Fibroblast of pulmonary artery (primary cell): ENCODE measurements around the gene CELA2A.
A peak's percentile ranks its signal among the peaks of the same experiment; 100 is the strongest.

Experiments
- DNase-seq: peaks from one replicate; pipeline ENCODE4 v3.0.0-alpha.2; 2010; ENCODE audit warnings: low read depth
- H3K4me3 ChIP-seq: replicated peaks from 2 replicates; pipeline ENCODE4 v1.5.1; 2011; ENCODE audit warnings: low read depth, mild to moderate bottlenecking, control low read depth, low read length, moderate library complexity
- CTCF ChIP-seq: IDR thresholded peaks from 2 replicates; pipeline ENCODE4 v1.5.1; 2011; ENCODE audit warnings: mild to moderate bottlenecking, control low read depth, low read length, inconsistent platforms; ENCODE audit errors: missing control alignments

The CELA2A gene

GRCh38 chr1:15456313-15456954, at the start of gene CELA2A:
Gene CELA2A, plus strand, starts transcription at chr1:15456732. Its CDS starts 22 bp downstream, at chr1:15456754.
- DNase-seq: no peak
- no peak for TF ChIP-seq CTCF
- no peak within 1 kb of the TSS for H3K4me3 ChIP-seq

- TF ChIP-seq CTCF: no peak
- no peak overlapping the region for H3K4me3 ChIP-seq
- no peak for DNase-seq
These were observed 49.0 kb upstream of the CELA2A start for GRCh38 chr1:15407580-15407979.

DNA sequence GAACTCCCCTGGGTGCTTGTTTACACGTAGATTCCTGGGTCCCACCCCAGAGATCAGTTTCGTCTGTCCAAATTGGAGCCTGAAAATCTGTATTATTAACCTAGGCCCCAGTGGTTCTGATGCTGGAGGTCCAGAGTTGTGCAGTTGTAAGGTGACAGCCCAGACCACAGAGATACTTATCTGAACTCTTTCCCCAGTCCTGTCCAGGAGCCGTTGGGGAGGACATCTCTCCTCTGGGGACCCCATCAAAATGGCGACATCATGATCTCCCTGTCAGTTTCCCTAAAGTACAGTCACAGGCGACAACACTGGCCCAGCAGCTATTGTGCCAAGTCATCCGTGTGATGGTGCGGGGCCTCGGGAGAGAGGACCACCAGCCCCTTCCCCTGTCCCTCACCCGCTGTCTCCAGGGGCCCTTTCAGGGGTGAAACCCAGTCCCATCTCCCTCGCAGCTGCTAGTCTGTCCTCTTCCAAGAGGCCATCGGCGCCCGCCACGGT, 47.6 kb upstream of the CELA2A start:
- TF ChIP-seq CTCF: no peak
- peak overlapping the region; percentile 68 for H3K4me3 ChIP-seq
- DNase-seq: no peak

- DNase-seq: peak; percentile 74
- H3K4me3 ChIP-seq: peak within 1 kb of the TSS; percentile 68
- TF ChIP-seq CTCF: no peak
These were observed 46.9 kb upstream of the CELA2A start, which contains the start of gene EFHD2 for GRCh38 chr1:15409388-15410222. Gene EFHD2, plus strand, starts transcription at chr1:15409888. Its CDS starts 84 bp downstream, at chr1:15409972.

- no peak for TF ChIP-seq CTCF
- no peak for DNase-seq
These were observed 46.2 kb upstream of the CELA2A start for GRCh38 chr1:15410223-15410883.

DNA sequence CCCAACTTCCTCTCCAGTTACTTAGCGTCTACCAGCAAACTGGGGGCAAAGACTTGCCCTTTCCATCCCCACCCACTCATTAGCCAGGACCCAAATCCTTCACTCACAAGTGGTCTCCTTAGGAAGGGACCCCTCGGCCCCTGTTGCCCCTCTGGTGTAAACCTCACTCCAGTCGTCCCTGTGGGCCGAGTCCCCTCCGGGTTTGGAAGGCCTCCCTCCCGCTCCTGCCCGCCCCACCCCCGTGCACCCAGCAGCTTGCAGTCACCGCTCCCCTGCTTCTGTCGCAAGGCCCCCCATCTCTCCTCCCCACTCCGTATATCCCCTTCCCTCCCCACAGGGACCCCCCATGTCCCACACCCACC, 45.7 kb upstream of the CELA2A start:
- H3K4me3 ChIP-seq: peak overlapping the region; percentile 68
- TF ChIP-seq CTCF: no peak
- DNase-seq: no peak

More at GRCh38 chr1:15410223-15410883, 46.2 kb upstream of the CELA2A start:
- H3K4me3 ChIP-seq: peak overlapping the region; percentile 68
